GM08714 (cell line): Measurements from ENCODE around the gene FADS2.
A peak's percentile ranks its signal among the peaks of the same experiment; 100 is the strongest.

Source experiments
- H3K4me3 ChIP-seq: fragments of 200-500 bp; sonication (Bioruptor generic); 2 replicates; pipeline ENCODE4 v1.5.1; 2014; ENCODE audit warnings: mild to moderate bottlenecking, low read length, inconsistent platforms
- ZNF274 ChIP-seq: IDR thresholded peaks from 2 replicates; pipeline ENCODE4 v1.6.1; 2012; ENCODE audit warnings: mild to moderate bottlenecking, low read depth, low read length

FADS2 gene

DNA sequence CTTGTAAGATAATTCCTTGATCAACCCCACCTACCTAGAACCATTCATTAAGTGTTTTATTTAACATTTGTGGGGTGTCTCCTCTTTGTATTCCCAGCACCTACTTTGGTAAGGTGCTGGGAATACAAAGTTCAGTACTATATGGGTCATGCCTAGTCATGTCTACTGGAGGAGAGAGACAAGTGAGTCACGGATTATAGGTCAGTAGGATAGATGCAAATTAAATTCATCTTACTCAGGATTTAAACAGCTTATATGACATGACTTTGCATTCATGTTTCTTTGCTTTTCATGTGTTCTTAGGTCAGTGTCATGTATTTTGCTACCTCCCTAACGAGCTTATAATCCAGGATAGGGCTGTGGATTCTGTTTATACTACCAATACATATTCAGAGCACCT, 7.9 kb upstream of the FADS2 start:
- no peak overlapping the region for H3K4me3 ChIP-seq
- no peak for TF ChIP-seq ZNF274

GRCh38 chr11:61826930-61827570, 1.1 kb upstream of the FADS2 start:
- peak overlapping the region; percentile 59; the same call in 1 of the 2 replicates for H3K4me3 ChIP-seq

GRCh38 chr11:61828379-61828628, 204 bp downstream of the FADS2 start:
- H3K4me3 ChIP-seq: peak overlapping the region; percentile 79
- TF ChIP-seq ZNF274: no peak

More at GRCh38 chr11:61826930-61827570, 1.1 kb upstream of the FADS2 start:
- no peak for TF ChIP-seq ZNF274

DNA sequence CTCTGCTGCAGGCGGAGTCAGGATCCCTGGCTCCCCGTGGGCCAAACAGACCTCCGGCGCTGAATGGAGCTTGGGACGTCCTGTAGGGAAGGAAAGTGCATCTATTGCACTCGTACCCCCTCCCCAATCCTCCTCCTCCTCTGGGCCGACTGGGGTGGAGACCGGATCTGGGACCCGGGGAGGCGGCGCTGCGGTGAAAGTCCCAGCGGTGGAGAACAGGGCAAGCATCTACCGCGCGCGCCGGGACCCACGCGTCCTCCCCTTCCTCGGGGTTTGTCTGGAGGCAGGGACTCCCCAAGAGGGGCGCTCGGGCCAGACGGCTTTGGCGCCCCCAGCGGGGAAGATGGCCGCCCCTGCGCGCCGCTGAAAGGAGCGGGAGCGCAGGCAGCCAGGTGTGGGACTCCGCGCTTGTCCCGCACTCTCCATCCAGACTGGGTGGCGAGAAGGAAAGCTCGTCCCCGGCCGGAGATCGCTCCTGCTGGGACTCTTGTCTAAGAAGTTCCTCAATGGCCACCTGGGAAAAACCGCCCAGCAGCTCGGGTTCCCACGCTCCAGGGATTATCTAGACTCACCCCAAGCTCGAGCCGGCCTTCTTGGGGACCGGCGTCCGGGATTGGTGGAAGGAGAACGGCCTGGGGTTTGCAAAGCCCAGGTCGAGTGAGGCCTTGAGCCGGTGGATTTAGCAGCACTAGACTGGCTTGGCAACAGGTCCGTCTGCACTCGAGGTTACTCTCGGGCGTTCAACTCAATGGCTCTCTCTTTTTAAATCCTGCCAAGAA, 718 bp downstream of the FADS2 start:
- peak overlapping the region; percentile 79 for H3K4me3 ChIP-seq
- TF ChIP-seq ZNF274: no peak

- no peak for TF ChIP-seq ZNF274
- H3K4me3 ChIP-seq: peak overlapping the region; percentile 79
Measured at GRCh38 chr11:61829806-61830205, 1.7 kb downstream of the FADS2 start.

GRCh38 chr11:61830237-61831105, 2.4 kb downstream of the FADS2 start:
- H3K4me3 ChIP-seq: peak overlapping the region; percentile 79
- TF ChIP-seq ZNF274: no peak

- TF ChIP-seq ZNF274: no peak
- no peak overlapping the region for H3K4me3 ChIP-seq
Measured at GRCh38 chr11:61832207-61832606, 4.1 kb downstream of the FADS2 start.

GRCh38 chr11:61832754-61833153, 4.7 kb downstream of the FADS2 start:
- no peak overlapping the region for H3K4me3 ChIP-seq
- no peak for TF ChIP-seq ZNF274

DNA sequence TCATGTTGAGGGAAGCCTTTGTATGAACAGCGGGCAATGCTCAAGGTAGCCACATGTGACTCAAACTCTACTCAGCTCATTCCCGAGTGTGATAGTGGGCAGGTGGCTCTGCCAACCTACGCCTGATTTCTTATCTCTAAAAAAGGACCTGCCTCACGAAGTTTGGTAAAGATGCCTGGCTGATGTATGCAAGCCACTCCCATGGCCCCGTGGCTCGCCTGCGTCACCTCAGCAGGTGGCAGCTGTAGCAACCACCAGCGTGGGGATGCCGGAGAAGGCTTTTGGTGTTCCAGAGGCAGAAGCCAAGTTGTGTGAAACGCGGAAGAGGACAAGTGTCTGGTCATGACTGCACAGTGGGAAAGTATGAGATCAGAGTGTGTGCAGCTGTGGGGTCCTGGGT, 5.4 kb downstream of the FADS2 start:
- no peak overlapping the region for H3K4me3 ChIP-seq
- no peak for TF ChIP-seq ZNF274

DNA sequence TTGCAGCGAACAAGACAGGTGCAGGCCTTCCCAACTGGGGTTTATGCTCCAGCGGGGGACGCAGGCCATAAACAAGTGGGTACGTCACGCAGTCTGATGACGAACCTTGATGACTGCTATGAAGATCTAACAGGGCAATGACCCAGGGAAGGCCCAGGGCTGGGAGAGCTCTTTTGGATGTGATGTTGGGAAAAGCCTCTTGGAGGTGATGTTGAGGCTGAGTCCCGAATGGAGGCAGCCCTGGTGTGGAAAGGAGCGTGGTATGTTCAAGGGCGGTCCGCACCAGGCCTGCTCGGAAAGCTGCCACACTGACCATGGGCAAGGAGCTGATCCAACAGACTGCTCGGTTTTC, 5.8 kb downstream of the FADS2 start:
- TF ChIP-seq ZNF274: no peak
- H3K4me3 ChIP-seq: no peak overlapping the region; the same call in 1 of the 2 replicates

GRCh38 chr11:61834278-61835048, 6.4 kb downstream of the FADS2 start:
- TF ChIP-seq ZNF274: no peak
- H3K4me3 ChIP-seq: peak overlapping the region; percentile 12; the same call in 1 of the 2 replicates

DNA sequence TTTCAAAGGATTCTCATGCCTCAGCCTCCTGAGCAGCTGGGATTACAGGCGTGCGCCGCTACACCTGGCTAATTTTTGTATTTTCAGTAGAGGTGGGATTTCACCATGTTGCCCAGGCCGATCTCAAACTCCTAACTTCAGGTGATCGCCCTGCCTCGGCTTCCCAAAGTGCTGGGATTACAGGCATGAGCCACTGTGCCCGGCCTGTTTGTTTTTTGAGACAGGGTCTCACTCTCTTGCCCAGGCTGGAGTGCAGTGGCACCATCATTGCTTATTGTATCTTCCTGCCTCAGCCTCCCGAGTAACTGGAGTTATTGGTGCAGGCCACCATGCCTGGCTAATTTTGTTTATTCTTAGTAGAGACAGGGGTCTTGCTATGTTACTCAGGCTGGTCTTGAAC, 8.1 kb downstream of the FADS2 start:
- no peak for TF ChIP-seq ZNF274
- no peak overlapping the region for H3K4me3 ChIP-seq

GRCh38 chr11:61837411-61838005, 9.4 kb downstream of the FADS2 start:
- no peak for TF ChIP-seq ZNF274
- no peak overlapping the region for H3K4me3 ChIP-seq

DNA sequence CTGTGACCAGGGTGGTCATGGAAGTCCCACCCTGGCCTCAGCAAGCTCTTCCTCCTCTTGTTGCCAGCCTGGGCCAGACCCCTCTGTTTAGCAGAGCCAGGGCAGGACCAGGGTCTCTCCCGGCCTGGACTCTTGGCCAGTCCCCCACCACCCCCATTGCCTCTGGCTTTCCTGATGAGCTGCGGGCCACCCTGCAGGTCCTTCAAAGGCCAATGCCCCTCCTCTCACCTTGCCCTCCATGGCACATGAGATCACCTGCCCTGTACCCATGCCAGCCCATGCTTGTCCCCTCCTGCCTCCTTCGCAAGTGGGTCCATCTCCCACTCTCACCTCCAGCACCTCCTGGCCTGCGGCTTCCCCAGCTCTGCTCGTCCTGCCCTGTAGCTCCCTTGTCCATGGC, 10.4 kb downstream of the FADS2 start:
- H3K4me3 ChIP-seq: no peak overlapping the region
- TF ChIP-seq ZNF274: no peak
